HG03378 (cell line): ENCODE measurements around the gene GABPB2.
A peak's percentile ranks its signal among the peaks of the same experiment; 100 is the strongest.

ENCODE experiments used
- ATAC-seq: cut with Tn5 transposase; IDR thresholded peaks from one replicate; pipeline ENCODE4 v1.9.1; 2021; ENCODE audit warnings: mild to moderate bottlenecking, moderate library complexity; ENCODE audit not compliant: unreplicated experiment

Gene GABPB2

DNA sequence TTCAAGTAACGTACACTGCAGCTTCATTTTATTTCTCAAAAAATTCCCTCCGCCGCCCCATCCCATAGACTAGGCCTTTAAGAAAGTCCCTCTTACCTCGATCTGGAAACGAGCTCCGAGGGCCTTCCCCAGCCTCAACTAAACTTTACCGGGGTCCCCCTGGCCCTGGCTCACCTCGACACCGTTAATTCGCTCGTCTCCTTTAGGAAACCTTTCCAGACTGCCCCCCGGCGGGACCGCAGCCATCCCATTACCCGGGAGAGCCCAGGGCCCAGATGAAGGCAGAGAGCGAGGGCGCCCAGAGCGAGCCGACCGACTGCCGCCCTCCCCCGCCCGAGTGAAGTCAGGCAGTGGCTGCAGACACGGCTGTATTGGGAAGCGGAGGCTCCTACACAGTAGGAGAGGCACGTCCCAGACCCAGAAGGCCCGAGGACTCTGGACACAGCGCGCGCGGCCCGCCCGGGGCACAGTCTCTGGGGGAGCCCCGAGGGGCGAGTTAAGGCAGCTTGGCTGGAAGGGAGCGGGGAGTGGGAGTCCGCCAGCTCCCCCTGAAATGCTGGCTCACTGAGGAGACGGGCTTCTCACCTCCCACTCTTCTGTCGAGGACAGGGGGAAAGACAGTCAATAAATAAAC is 61.3 kb downstream of the GABPB2 start:
- no peak for ATAC-seq

DNA sequence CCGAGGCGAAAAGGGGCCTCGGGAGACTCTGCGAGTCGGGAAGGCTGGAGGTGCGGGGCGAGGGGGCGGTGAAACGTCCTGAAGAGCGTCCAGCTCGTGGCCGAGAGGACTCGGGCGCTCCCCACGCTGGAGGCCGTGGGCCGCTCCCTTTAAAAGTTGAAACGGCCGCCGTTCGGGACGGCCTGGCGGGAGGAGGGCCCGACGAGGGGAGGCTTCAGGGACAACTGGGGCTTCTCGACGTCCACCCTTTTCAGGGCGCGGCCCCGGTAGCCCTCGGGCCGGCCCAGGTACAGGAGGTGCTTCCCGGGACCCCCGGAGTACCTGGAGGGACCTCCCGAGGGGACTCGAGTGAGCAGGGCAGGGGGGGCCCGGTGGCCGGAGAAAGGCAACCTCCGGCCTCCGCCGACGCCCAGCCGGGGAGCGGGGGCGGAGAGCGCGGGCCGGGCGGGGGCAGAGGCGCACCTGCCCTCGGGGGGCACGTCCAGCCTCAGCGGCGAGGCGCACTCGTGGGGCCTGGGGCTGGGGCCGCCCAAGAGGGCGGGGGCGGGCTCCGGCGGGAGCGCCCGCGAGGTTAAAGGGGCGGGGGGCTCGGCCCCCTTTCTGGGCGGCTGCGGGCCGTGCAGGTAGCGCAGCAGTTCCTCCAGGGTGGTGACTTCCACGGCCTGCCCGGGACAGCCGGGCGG is 61.9 kb downstream of the GABPB2 start:
- no peak for ATAC-seq

DNA sequence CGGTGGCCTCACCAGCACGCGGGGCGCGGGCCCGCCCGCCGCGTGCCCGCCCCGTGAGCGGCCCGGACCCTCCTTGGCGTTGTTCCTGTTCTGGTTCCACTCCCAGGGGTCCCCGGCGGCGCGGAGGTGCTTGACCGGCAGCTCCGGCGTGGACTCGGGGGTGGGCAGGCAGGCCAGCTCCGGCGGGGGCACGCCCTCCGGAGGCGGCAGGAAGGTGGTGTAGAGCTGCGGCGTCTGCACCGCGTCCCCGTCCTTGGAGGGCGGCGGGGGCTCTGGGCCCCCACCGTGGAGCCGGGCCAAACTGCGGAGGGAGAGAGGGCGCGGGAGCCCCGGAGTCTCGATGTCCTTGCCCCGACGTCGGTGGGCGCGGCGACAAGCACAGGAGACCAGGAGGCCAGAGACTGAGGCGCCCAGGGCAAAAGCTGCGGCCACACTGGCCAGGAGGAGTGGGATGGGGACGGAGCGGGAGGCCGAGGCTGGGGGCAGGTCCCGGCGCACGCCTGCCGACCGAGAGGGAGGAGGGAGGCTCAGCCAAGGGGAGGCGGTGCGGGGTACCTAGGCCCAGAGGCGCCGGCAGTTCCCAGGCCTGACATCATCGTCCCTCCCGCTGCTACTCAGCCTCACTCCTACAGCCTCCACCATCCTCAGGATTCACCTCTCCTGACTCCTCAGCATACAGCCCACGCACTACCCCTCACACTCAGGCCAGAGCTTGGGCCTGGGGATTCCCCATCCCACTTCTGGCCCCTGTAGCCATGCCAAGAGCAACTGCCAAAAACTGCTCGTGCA is 62.7 kb downstream of the GABPB2 start:
- no peak for ATAC-seq

DNA sequence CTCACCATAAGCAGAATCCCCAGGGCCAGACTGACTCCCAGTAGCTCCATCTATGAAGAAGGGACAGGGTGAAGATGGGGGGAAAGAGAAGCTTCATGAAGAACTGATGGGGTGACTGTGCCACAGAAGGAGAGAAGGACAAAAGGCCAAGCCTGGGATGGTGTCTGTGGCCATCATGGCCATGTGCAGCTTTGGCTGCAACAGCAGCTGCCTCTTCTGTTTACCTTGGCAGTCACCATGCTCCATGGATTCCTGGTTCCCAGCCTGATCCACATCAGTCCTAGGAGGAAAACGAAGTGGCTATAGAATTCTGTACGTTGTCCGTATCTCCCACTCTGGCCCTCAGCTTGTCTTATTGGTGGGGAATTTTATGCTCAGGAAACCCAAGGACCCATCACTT is 63.8 kb downstream of the GABPB2 start:
- ATAC-seq: no peak

DNA sequence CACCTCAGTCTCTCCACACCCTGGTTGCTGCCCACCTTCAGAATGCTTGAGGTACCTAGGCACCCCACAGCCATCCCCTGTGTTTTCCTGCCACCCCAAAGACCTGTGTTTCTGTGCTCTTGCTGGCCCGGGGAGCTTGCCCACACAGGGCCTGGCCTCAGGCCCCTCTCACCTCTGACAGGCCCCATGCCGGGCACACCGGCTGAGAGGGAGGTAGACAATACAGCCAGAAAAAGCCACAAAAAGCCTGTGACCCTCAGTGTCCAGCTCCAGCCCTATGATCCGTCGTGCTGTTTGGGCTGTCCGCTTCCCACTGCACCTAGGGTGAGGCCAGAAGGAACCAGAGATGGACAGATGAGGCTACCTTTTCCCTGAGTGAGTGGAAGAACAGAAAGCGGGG is 64.4 kb downstream of the GABPB2 start:
- no peak for ATAC-seq

DNA sequence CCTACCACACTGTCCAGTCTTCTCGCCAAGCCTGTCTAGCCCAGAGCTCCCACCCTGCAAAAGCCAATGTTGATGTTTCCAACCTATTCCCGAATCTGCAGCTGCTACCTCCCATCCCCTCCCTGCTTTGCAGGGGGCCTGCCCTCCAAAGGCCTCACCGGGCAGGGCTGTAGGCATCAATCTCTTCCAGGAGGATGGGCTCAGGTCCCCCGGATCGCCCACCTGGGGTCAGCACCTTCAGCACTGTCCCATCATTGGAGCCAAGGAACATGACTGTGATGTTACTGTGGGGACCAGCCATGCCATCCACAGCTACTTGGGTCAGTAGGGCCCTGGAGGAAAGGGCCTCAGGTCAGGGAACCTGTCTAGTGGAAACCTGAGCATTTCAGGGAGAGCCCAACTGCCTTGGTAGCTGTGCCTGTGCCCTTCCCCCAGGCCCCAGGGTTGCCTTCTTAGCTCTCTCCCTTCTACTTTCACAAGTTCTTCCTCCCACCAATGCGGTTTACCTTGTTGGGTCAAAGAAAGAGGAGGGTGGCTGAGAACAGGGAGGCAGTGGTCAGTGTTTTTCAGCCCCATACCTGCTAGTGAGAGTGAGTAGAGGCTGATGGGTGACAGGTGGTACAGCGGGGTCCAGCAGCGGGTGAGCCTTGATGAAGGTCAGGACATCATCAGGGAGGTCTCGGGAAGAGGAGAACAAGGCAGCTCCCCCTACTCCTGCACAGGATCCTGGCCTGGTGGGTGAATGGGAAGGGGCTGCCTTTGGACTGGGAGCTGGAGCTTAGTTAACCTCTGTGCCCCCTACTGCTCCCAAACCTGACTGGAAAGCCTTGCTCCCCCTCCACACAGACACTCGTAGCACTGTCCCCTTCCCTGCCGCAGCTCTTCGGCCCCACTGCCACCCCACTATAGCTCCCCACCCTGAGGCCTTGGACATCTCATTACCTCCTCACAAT is 65.1 kb downstream of the GABPB2 start:
- ATAC-seq: no peak

DNA sequence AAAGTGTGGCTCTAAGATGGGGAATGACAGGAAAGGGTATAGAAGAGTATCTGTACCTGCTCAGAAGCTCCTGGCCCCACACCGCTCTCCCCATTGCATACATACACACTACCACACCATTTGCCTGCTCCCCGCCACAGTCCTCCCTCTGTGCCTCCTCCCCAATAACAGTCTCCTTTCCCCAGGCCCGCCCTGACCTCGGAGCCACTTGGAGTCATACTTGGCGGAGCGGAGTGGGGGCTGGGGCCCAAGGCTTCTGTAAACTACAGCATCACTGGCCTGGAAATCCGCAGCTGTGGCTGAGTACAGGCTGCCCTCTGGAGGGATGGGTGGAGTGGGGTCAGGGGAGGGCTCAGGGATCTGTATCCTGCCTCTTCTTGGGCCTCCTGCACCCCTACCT is 67.2 kb downstream of the GABPB2 start:
- ATAC-seq: no peak

DNA sequence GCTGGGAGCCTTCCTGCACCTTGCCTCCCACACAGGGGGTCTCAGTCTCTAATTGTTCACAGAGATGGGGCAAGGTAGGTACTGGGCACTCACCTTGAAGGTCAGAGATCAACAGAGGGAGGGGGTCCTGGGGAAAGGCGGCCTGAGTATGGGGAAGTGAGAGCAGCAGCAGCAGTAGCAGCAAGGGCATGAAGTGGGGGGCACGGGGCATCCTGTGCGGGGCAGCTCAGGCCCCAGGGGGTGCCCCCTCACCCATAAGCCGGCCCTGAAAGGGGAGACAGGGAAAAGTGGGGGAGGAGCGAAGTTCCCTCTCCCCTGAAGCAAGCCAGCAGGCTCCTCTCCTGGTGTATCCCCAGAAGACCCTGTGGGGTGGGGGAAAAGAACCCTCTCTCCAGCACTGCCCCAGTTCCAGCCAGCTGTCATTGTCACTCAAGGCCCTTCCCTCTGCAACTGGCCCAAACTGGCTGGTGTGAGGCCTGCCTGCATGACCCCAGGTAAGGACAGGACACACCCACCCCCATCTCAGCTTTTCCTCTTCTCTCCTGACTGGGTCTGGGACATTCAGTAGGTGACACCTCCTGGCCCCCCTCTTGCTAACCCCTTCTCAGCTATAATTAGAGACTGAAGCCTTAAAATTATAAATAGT is 72.0 kb downstream of the GABPB2 start:
- no peak for ATAC-seq

DNA sequence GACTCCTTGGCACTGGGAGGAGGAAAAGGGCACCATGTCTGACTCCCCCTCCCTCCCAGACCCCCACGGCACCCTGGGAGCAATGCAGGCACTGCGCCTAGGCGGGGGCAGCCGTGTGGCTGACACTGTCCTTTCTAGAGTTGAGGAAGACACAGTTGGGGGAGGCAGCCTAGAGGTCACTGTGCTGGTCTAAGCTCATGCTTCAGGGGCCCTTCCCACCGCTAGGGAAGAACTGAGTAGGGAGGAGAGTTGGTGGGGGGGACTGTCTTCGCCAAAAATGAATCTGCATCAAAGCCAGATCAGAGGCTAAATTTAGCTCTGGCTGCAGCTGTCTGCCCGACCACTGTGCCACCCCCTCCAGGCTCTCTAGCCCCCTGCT is 72.5 kb downstream of the GABPB2 start:
- no peak for ATAC-seq

DNA sequence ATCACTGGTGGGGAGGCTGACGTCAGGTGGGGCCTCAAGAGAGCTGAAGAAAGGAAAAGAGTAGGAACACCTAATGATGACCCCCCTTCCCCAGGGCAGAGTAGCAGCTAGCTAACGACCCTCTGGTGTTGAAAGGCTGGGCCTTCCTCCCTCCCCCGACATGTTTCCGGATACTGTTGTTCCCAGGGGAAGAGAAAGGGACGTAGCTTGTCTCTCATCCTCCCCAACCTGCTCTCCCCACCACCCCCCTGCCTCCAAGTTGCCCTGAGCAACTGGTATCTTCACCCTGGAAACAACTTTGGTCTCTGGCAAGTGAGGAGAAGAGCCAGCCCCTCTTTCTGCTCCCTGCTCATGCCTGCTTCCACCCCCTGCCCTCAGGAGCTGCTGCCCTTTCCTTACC is 73.4 kb downstream of the GABPB2 start:
- ATAC-seq: no peak

DNA sequence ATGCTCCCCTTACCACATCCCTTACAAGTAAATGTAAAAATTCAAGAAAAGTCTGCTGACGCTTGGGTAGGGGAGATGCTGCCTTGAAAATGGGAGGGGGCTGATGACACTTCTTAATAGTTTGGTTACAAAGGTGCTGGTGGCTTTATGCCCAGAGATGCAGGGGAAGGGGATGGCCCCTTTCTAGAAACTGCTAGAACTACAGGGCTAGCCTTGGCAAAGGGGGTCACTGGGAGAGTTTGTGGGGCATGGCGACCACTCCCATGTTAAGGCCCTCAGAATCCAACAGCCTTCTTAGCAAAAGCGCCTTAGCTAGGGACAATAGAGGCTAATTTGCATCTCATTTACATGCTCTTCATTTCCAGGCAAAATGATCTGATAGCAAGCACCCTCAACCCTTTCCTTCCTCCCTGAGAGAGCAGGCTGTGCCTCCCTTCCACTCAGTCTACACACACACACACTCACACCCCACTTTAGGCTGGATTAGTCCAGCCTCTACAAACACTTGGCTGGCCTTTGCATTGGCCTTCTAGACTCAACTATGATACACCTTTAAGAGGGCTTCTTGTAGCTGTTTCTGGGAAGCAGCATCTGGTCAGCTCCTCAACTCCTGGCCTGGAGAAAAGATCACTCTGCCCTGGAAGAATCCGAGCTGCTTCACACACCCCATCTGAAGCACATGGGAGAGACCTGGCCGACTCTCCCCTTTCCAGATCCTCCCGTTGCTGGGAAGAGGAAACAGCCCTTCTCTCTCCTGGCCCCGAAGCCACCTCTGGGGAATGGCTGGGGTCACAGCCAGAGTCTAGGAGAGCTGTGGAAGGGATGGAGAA is 74.1 kb downstream of the GABPB2 start:
- no peak for ATAC-seq

DNA sequence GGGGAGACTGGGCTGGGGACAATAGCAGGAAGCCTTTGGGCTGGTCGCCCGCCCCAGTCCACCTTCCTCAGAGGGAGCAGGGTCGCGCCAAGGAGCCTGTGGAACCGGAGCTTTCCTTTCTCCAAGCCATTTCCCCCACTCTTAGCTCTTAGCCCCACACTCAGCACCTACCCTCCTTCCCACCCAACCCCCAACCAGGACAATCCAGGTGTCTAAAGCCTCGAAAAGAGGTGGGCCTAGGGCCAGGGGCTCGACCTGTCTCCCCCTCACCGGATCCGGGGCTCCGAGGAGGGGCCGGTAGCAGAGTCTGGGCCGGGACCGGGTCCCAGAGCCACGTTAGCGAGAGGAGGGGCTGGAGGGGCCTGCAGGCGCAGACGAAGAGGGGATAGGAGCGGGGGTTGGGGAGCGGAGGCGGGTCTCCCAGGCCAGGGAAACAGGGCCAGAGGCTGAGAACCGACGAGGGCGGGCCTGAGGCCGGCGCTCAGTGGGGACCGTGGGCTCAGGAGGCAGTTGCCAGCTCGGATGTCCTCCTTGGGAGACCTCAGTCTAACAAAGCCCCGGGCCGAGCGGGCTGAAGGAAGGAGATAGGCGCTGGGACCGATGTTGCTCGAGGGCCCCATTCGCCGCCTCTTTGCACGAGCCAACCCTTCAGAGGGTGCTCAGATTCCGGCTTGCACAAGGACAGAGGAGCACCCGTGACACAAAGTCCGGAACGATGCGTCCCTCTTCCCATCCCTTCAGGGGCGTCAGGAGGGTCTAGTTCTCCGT is 74.9 kb downstream of the GABPB2 start:
- no peak for ATAC-seq

DNA sequence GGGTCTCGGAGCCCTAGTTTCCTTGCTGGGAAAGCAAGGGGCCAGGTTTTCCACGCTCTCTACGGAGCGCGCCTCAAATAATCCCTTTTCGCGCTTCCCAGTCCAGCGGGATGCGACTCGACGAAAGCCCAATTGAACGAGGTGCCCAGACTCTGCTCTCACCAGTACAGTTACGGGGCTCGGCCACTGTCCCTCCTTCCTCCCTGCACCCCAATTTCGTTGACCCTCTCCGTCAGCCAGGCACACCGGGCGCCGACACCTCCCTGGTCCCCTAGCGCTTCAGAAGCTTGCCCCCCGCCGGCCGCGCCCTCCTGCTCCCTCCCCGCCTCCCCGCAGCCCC is 75.5 kb downstream of the GABPB2 start:
- no peak for ATAC-seq

DNA sequence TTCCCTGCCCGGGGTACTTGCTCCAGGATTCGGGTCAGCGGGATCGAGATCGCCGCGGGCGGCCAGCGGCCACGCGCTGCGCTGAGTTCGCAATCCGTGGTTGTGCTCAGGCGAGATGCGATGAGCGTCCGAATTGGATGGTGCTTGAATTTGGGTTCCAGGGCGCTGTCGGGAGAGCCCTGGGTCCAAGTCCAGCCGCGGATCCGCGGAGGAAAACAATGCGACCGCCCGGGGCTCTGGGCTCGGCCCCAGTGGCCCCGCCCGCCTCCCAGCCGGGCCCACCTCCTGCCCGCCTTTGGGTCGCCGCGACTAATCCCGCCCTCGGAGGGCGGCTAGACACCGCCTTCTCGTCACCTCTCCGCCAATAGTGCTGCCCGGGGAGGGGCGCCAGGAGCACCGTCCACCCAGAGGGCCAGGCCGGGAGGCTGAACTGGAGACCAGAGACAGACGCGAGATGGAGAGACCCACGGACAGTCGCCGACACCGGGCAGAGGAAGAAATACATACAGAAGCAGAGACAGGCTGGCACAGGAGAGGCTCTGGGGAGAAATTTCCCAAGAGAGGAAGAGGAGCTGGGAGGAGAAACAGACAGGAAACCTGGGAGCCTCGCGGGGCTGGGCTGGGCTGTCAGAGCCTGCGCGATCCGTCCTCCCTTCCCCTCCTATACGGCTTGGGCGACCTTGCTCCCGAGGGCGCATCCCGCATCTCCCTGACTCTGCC is 76.0 kb downstream of the GABPB2 start, which contains the start of gene SEMA6C:
TSS of gene SEMA6C (minus strand) at position 220 of the 720 bp plus-strand sequence. CDS start 4,010 bp downstream, outside the sequence.
- peak; percentile 84 for ATAC-seq

DNA sequence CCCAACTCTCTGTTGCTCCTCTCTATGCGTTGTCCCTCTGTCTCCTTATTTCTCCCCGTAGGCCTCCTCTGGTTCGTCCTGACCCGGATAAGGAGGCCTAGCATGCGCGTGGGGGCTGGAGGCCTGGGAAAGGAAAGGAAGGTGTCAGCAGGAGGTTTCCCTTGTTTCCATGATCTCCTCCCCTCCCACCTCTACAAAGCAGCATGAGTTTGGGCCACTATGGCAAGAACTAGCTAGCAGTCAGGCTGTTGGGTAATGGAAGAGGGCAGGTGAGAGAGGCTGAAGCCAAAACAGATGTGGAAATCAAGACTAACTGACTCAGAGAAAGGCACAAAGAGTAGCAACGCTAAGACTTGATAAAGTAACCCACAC is 76.6 kb downstream of the GABPB2 start:
- ATAC-seq: no peak

DNA sequence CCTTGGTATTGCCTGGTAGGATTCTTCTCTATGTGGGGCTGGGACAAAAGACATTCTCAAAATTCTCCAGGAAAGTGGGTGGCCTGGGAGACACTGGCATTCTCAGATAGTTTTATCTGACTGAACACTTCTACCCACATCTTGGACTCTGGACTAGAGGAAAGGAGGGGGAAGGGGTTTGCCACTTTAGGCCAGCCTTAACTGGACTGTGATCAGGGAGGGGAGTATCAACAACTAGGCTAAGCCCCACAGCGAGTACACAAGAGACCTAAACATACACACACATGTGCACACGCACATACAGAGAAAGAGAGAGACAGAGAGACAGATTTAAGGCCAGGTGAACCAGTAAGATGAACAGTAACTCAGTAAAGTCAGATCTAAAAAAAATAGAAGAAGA is 77.1 kb downstream of the GABPB2 start:
- ATAC-seq: no peak

DNA sequence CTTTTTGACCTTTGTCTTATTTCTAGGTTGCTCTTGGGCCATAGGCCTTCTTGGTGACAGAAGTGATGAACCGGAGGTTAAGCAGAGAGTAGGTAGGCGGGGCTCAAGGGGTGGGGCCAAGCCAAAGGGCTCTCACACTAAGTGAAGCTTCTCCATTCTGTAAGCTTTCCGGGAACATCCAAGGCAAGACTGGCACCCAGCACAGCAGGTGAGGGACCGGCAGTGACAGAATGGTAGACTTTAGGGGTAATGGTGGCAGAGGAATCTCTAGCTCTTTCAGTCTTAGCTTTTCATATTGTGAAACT is 85.9 kb downstream of the GABPB2 start, which contains the start of gene TNFAIP8L2:
TSS of gene TNFAIP8L2 (plus strand) at position 135 of the 305 bp plus-strand sequence. CDS start 2,049 bp downstream, outside the sequence.
- peak; percentile 44 for ATAC-seq

DNA sequence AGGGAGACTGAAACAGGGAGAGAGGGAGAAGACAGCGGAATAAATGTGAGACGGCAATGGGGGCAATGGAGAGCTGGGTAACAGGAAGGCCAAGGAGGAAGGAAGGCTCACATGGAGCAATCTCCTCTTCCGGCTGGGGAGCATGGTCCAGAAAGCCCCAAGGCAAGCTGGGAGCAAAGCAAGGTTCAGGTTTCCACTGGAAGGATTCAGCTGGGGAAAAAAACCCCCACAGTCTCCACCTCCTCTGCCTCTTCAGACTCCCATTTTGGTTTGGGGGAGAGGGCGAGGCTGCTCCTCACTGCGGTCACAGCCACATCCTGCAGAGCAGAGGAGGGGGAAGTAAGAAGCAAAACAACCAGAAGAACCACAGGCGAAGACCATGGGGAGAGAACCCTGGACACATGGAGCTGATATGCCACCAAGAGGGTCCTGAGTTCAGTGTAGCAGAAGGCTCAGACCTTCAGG is 86.5 kb downstream of the GABPB2 start:
- no peak for ATAC-seq
